Osteoblast (primary cell): ENCODE data around the gene ZNF670. TPM values are rescaled to one million over a fixed set of nuclear protein-coding genes. Genes with fewer than 3 reads are reported as not detected.

Experiments
- DNase-seq: peaks from one replicate; pipeline ENCODE4 v3.0.0; 2011; ENCODE audit warnings: low spot score, mixed read lengths; ENCODE audit not compliant: insufficient read length; ENCODE audit errors: missing footprints
- H2AFZ ChIP-seq: 2 replicates; pipeline ENCODE4 v1.6.0; 2011; ENCODE audit warnings: mild to moderate bottlenecking, low read length
- H3K27ac ChIP-seq: 2 replicates; pipeline ENCODE4 v1.5.1; 2011; ENCODE audit warnings: mild to moderate bottlenecking, low read depth, low read length, moderate library complexity
- H3K27me3 ChIP-seq: 2 replicates; pipeline ENCODE4 v1.6.0; 2012; ENCODE audit warnings: mild to moderate bottlenecking, control low read depth, inconsistent platforms, low read length, moderate library complexity; ENCODE audit not compliant: insufficient read depth
- H3K36me3 ChIP-seq: 2 replicates; pipeline ENCODE4 v1.5.1; 2011; ENCODE audit warnings: mild to moderate bottlenecking, low read length, control low read depth, moderate library complexity; ENCODE audit not compliant: insufficient read depth
- H3K4me1 ChIP-seq: 2 replicates; pipeline ENCODE4 v1.5.1; 2011; ENCODE audit warnings: mild to moderate bottlenecking, low read length, control low read depth, moderate library complexity; ENCODE audit not compliant: insufficient read depth
- H3K4me2 ChIP-seq: 2 replicates; pipeline ENCODE4 v1.6.0; 2011; ENCODE audit warnings: mild to moderate bottlenecking, low read length; ENCODE audit not compliant: insufficient read depth
- H3K4me3 ChIP-seq: fragments of 200-600 bp; sonication (generic); 3 replicates; pipeline ENCODE4 v1.5.1; 2012; ENCODE audit warnings: mild to moderate bottlenecking, low read length, inconsistent platforms; ENCODE audit not compliant: insufficient read depth
- H3K79me2 ChIP-seq: 2 replicates; pipeline ENCODE4 v1.6.0; 2012; ENCODE audit warnings: mild to moderate bottlenecking, low read length, control low read depth, inconsistent platforms; ENCODE audit not compliant: insufficient read depth
- H3K9me3 ChIP-seq: 2 replicates; pipeline ENCODE4 v1.5.1; 2011; ENCODE audit warnings: low read depth, low read length, control low read depth
- H4K20me1 ChIP-seq: 2 replicates; pipeline ENCODE4 v1.6.0; 2012; ENCODE audit warnings: mild to moderate bottlenecking, low read length, control low read depth; ENCODE audit not compliant: insufficient read depth
- total RNA-seq: library from RNA; depleted of rRNA; stranded (reverse); fragments of >200 nt; gene quantifications from 2 replicates; pipeline ENCODE4 v1.2.3, GENCODE V29; 2012
- TF ChIP-seq, protein P1 (sequence below): IDR thresholded peaks from 2 replicates; pipeline ENCODE4 v1.5.1; 2011; ENCODE audit warnings: mild to moderate bottlenecking, low read depth, low read length, moderate library complexity; ENCODE audit errors: extremely low read depth

ZNF670 gene
- total RNA-seq, 1 donor, result 2.9 TPM

GRCh38 chr1:247096112-247096511 is 17.5 kb upstream of the ZNF670 start:
- no peaks in the 10 kb centered on the region for H4K20me1 ChIP-seq
- H2AFZ ChIP-seq, result no peak overlapping the region
- H3K36me3 ChIP-seq, result peaks cover 14% of the 10 kb centered on the region
- peaks cover 9% of the 10 kb centered on the region for H3K79me2 ChIP-seq
- peaks cover 10% of the 10 kb centered on the region for H3K9me3 ChIP-seq
- no peak overlapping the region for H3K27ac ChIP-seq
- no peak overlapping the region for H3K4me3 ChIP-seq
- TF ChIP-seq, protein P1, sequence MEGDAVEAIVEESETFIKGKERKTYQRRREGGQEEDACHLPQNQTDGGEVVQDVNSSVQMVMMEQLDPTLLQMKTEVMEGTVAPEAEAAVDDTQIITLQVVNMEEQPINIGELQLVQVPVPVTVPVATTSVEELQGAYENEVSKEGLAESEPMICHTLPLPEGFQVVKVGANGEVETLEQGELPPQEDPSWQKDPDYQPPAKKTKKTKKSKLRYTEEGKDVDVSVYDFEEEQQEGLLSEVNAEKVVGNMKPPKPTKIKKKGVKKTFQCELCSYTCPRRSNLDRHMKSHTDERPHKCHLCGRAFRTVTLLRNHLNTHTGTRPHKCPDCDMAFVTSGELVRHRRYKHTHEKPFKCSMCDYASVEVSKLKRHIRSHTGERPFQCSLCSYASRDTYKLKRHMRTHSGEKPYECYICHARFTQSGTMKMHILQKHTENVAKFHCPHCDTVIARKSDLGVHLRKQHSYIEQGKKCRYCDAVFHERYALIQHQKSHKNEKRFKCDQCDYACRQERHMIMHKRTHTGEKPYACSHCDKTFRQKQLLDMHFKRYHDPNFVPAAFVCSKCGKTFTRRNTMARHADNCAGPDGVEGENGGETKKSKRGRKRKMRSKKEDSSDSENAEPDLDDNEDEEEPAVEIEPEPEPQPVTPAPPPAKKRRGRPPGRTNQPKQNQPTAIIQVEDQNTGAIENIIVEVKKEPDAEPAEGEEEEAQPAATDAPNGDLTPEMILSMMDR, result no peak
- H3K27me3 ChIP-seq, result no peaks in the 10 kb centered on the region
- H3K4me1 ChIP-seq, result no peaks in the 10 kb centered on the region
- H3K4me2 ChIP-seq, result no peak overlapping the region
- no peak for DNase-seq

DNA sequence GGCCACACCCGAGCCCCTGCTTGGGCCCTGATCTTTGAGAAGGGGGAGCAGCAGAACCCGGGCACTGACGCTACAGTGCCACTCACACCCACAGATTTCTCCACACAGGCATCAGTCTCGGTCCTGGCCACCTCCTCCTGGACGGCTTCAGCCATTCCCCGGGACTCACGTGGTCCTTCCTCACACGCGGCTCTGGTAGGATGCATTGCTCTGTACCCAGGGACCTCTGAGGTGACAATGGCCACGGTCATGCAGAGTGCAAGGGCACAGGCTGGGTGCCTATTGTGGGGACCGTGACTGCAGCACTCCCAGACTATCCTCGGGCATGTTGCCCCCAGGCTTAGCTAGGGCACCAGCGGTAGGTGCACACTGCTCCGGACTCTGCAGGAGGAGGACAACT is 11.8 kb upstream of the ZNF670 start:
- H4K20me1 ChIP-seq, result no peaks in the 10 kb centered on the region
- no peak overlapping the region for H3K4me3 ChIP-seq
- no peak overlapping the region for H2AFZ ChIP-seq
- no peak overlapping the region for H3K27ac ChIP-seq
- H3K4me1 ChIP-seq, result no peaks in the 10 kb centered on the region
- H3K36me3 ChIP-seq, result no peaks in the 10 kb centered on the region
- no peaks in the 10 kb centered on the region for H3K27me3 ChIP-seq
- TF ChIP-seq, protein P1, result no peak
- no peaks in the 10 kb centered on the region for H3K9me3 ChIP-seq
- H3K79me2 ChIP-seq, result no peaks in the 10 kb centered on the region
- no peak for DNase-seq
- no peak overlapping the region for H3K4me2 ChIP-seq

- TF ChIP-seq, protein P1, result no peak
- H4K20me1 ChIP-seq, result no peaks in the 10 kb centered on the region
- no peak for DNase-seq
- no peaks in the 10 kb centered on the region for H3K9me3 ChIP-seq
- no peak overlapping the region for H3K27ac ChIP-seq
- H3K4me1 ChIP-seq, result no peaks in the 10 kb centered on the region
- no peaks in the 10 kb centered on the region for H3K27me3 ChIP-seq
- no peak overlapping the region for H3K4me3 ChIP-seq
- no peak overlapping the region for H3K4me2 ChIP-seq
- H2AFZ ChIP-seq, result no peak overlapping the region
- no peaks in the 10 kb centered on the region for H3K36me3 ChIP-seq
- H3K79me2 ChIP-seq, result no peaks in the 10 kb centered on the region
Observed at GRCh38 chr1:247089616-247090375, 11.2 kb upstream of the ZNF670 start.

GRCh38 chr1:247088967-247089366 is 10.4 kb upstream of the ZNF670 start:
- Histone ChIP-seq H3K4me1 (no peaks in the 10 kb centered on the region), H3K27ac (no peak overlapping the region), H3K4me2 (no peak overlapping the region), H3K36me3 (no peaks in the 10 kb centered on the region), H3K9me3 (no peaks in the 10 kb centered on the region), H2AFZ (no peak overlapping the region), H3K4me3 (no peak overlapping the region), H3K27me3 (no peaks in the 10 kb centered on the region), H3K79me2 (no peaks in the 10 kb centered on the region), H4K20me1 (no peaks in the 10 kb centered on the region)
- no peak for DNase-seq
- TF ChIP-seq, protein P1, result no peak
